Kasumi-1 (cell line): Measurements from ENCODE around the gene FBLN5.
"Not testable (repeated sequence)": the region's sequence is repeated elsewhere in the genome, so short reads cannot be mapped to it uniquely, and the experiment has no call there.

Experiments
- DNase-seq, 2 experiments: peaks; one replicate each; lab custom pipeline; 2025; lab: John Stamatoyannopoulos, UW

The FBLN5 gene

DNA sequence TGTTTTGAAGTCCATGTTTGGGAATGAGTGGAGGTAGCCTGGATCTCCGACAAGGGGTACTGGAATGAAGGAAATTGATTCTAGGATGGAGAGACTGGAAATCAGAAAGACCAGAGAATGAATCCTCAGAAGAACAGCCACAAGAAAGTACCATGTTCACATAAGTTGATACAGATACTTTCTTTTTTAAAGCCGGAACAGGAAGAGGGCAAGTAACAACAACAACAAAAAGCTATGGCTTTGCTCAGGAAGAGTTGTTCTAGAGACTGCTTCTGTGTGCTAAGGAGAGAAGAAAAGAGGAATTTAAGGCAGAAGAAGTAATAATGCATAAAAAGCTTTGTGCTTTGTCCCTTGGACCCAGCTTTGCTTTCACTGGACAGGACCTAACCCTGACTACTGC lies 86.4 kb downstream of the FBLN5 start:
- no peak for DNase-seq

DNA sequence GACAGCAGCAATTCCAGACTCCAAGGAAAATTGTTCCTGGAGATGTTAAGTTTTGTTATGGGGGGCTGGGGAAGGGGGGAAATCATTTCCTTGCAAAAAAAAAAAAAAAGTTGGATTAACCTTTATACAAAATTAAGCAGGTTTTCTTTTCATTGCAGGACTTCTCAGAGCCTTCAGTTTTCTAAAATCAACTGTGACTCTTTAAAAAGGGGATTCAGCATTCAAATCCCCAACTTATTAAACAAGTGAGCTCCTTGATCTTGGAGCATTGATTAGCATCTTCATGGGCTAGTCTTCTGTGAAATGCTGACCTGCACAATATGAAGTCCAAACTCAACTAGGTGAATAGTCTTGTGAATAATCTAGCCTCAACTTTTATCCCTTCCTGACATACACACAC lies 87.3 kb downstream of the FBLN5 start:
- no peak for DNase-seq

DNA sequence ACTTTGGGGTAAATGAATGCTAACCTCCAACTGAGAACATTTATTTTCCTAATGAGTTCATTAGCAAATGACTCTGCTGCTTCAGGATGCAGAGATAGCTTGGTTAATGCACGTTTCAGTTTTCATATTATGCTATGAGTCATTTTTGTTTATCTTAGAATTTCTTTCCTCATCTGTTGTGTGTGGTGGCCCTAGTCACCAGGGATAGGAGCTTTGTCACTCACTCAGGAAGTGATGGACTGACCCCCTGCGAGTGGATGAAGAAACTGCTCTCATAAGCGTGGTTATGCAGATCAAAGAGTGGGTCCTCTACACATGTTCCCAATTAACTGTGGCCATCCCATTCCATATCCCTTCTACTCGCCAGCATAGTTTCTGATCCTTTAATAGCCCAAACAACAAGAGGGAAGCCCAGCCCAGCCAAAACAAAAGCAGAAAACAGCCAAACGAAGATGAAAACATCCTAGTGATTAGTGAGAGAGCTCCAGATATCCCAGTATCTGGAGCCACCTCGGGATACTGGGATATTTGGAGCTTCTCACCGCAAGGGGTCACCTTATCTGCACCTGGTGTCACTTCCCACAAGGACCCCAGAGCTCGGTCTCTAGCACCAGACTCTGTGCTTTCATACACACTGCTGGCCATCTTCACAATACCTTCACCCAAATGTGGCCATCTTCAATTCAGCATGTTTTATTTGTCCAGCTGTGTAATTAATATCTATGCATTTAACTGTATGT lies 88.8 kb downstream of the FBLN5 start:
- DNase-seq: no peak

DNA sequence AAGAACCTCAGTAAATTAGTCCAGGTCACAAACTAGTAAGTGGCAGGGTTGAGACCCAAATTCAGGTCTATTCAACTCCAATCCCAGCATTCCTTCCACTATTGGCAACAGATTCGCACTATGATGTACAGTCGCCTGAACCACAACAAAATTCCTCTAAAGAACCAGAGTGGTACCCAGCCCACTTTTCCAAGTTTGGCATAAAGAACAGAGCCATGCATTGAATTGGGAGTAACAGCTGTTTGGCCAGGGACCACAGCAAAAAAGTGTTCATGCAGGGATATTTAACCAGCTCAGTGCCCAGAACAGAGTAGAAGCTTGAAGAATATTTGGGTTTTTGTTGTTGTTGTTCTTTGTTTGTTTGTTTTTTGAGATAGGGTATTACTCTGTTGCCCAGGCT lies 89.9 kb downstream of the FBLN5 start:
- DNase-seq: no peak

DNA sequence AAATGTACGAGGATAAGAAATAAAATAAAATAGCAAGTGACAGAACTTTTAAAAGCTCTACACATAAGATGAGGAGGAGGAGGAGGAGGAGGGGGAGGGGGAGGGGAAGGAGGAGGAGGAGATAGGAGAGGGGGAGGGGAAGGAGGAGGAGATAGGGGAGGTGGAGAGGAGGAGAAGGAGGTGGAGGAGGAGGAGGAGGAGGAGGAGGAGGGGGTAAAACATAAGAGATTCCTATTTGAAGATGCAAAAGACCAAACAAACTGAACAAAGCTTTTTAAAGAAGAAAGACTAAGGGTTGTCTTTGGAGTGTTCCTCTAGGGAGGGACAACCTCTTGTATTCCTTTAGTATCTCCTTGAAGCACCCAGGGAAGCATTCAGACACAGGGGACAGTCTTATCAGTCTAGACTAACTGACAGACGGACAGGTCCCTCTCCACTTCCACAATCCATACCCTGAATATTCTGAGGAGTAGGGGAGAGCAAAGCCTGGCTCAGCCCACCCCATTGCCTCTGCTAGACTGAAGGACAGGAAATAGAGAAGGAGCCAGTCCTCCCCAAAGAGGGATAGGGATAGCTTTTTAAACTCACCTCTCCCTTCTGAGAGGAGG lies 93.1 kb downstream of the FBLN5 start:
- DNase-seq: no peak

DNA sequence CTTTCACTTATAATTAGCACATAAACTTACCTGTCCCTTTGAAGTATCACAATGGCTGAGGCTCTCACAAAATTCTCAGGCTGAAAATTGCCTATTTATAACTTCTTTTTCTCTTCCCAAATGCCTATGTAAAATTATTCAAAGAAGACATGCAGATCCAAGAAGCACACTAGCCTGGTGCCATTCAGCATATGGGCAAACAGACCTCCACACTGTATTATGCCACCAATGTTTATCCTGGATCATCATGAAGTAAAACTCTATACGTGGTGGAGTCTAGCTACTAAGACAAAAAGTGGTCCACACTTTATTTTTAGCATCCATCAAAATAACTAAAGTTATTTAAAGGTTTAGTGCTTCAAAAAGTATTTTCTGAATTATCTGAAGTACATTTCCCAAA lies 95.9 kb downstream of the FBLN5 start:
- no peak for DNase-seq

DNA sequence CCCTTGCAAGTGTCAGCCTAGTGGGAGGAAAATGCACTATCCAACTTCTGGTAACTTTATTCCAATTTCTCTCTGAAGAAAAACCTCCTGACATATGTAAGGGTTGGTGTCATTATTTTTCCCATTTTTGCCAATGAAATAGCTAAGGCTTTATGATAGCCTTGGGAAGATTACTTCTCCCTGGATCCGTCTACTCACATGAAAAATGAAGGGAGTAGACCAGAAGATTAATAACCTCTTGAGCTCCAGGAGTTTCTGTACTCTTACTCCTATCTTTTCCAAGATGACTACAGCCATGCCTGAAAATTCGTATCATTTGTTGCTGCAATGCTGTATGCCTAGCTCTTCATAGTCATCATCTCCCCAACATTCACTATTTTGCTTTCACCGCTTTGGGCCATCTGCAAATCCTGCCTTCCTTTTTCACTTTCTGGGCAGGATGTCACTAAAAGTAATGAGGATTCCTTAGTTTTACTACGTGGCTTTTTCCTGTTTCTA lies 98.9 kb downstream of the FBLN5 start:
- no peak for DNase-seq

DNA sequence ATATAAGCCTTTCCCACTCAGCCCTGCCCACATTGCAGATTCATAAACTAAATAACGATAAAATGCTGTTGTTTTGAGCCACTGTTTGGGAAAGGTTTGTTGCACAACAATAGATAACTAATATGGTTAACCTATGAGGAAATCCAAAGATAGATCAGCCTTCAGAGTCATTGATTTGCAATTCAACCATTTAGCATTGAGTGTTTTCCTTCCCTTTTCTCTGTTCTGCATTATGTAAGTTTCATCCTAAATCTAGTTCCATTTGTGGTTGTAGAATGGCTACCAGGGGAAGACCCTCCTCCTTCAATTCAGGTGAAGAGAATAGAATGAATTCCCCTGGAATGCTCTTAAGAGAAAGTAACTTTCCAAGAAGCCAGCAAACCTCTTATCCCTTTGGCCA lies 99.8 kb downstream of the FBLN5 start:
- DNase-seq: no peak

DNA sequence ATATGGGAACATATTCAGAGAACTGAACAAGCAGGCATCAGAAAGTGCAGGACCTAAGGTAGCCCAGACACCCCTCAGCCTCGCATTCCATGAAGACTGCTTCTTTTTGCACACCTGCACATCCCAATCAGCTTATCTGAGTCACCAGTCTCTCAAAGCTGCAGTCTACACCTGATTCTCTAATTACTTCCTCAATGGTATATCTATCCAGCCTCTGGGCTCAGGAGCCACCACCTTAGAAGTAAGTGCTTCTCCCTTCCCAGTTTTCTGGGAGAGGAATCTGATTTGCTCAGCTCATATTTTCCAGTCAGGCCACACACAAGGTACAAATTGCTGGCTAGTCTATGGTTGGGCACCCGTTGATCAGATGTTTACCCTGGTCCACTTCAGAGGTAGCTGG lies 101.8 kb downstream of the FBLN5 start:
- no peak for DNase-seq

DNA sequence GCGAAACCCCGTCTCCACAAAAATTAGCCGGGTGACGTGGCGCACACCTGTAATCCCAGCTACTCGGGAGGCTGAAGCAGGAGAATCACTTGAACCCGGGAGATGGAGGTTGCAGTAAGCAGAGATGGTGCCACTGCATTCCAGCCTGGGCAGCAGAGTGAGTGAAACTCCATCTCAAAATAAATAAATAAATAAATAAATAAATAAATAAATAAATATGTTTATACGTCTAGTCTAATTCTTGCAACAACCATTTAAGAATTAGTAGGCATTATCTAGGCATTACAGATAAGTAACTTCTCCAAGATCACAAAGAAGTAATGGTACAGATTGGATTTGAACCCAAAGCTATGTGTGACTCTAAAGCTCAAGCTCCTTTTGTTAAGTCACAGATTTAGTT lies 102.4 kb downstream of the FBLN5 start:
- not testable (repeated sequence) for DNase-seq

DNA sequence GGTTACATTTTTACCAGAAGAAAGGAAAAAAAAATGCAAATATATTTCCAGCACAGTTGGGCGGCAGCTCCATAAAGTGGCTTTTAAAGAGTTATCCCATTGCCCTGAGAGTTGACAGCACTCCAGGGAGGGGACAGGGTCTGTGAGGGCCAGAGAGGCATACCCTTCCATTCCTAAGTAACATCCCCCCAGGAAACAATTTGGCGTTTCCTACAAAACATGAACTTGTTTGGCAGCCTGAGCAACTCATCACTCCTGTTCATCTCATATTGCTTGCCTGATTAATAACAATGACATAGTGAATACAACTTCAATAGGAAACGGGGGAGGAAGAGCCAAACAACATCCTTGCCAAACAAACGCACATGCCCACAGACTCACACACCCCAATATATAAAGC lies 103.5 kb downstream of the FBLN5 start:
- no peak for DNase-seq

DNA sequence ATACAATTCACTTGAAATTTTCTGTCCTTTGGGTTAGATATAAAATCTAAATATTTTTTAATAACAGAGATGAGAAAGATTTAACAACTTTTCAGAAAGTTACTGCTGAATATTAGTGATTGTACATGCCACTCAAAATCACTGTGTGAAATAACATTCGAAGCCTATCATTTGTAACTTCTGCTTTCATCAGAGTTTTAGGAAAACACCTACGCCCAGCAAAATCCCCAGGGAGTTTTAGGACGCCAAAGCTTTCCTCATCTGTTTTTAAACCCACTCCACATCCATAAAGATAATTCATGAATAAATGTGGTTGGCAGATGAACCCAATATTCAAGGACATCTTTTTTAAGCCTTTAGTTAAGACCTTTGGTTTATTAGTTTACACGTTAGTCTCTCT lies 104.1 kb downstream of the FBLN5 start:
- DNase-seq: no peak

DNA sequence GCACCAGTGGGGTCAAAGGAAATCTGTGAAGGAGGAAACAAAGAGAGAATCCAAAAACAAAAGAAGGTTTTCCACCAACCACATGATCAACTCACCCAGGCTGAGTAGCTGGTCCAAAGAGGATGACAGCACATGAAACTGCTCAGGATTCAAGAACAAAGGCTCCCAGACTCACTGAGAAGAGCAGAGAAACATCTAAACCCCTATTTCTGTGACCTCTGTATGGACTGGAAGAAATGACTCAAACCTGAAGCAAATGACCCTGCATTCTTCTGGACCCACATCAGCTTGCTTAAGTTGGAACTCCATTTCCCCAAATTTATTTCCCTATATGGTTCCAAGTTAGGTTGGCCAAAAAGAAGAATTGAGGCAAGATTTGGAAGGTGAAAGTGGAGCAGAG lies 106.4 kb downstream of the FBLN5 start:
- no peak for DNase-seq

DNA sequence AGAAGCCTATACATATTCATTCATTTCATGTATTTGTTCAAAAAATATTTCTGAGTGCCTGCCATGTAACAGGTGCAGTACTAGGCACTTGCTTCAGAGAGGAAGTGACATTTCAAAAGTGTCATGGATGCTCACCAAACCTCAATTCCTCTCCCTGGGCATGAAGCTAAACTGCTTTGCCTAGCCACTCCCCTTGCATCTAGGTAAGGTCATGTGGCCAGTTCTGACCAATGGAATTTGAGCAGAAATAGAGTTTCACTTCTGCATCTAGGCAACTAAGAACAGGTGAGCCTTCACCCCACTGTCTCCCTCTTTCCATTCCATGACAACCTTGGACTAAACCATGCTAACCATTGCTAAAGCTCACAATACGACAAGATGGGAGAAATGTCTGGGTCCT lies 107.7 kb downstream of the FBLN5 start:
- no peak for DNase-seq

DNA sequence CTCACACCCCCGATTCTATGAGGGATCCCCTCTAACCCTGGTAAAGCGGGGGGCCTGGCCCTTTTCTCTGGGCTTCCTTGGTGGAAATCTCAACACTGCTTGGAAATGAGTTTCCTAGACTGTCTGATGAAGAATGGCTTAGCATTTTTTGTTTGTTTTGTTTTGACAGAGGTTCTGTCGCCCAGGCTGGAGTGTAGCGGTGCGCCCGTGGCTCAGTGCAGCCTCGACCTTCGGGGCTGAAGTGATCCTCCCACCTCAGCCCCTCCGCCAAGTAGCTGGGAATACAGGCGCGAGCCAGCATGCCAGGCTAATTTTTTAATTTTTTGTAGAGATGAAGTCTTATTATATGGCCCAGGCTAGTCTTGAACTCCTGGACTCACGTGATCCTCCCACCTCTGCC lies 110.4 kb downstream of the FBLN5 start:
- no peak for DNase-seq

DNA sequence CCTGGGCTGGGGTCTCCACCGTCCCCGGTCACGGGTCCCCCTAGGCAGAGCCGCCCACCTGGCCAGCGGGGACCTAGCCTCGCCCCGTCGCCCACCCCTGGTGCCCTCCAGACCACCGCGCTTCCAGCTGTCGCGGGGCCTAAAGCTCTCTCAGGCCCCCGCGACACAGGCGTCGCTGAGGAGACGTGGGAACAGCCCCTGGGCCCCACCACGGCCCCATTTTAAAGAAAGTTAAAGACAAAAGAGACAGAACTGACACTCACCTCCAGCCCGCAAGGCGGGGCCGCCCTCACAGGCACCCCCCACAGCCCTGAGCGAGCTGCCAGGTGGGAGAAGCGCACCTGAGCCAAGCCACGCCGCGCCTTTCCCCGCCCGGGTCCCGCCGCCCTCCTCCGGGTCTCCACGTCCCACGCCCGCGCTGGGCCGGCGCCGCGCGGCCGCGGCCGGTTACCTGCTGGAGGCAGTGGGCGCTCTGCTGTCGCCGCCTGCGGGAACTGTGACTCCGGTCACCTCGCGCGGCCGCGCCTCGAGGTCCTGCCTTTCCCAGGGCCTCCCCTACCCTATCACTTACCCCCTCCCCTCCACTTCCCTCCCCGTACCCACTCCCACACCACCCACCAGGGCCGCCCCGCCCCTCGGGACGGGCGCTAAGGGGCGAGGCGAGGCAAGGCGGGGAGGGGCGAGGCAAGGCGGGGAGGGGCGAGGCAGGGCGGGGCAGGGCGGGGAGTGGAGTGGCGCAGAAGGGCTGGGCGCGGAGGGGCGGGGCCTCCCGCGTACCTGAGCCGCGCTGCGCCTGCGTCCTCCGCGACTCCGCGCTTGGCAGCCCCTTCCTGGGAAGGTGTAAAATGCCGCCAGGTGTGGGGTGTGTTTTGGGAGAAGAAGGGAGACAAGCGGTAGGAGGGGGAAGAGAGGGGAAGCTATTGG lies 111.3 kb downstream of the FBLN5 start:
- peak; percentile 45 for DNase-seq

DNA sequence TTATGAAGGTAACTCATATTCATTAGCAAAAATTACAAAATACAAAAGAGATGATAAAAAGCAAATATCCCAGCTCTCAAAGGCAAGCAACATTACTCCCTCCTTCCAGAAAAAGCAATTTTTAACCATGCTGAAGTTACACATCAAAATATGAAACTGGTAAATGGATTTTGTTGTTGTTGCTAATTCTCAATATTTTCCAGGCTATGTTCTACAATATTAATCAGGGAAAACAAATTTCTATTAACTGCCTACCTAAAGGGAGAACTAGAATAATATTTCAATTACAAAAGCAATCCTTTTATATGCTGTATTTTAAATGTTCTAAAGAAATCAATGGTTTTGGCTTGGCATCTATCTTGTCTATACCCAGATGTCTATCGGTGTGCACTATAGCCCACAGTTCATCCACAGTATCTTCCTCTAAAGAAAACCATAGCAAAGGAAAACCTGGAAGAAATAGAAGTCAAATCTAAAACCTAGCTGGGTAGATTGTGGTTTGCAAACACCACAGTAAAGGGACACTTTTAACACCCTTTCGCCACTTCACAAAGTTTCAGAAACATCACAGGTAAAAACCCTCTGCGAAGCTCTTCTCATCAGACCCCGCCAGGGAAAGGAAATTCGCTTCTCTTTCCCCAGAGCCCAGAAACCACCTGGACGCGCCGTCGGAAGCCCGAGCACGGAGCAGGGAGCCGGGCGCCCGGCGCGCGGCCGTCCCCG lies 112.1 kb downstream of the FBLN5 start:
- no peak for DNase-seq

DNA sequence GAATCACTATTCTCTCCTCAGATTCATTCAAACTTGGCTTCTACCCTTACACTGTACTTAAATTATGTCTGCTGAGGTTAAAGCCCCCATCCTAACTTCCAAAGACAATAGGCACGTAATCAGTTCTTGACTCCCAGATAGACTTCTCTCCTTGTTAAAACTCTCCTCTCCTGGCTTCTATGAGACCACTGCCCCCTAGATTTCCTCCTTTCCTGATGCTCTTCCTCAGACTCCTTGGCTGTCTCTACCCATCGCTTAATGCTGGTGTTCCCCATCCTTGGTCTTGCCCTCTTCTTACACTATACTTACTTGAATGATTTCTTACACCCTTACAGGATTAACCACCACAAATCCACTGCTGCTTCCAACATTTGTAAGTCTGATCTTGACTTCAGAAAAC lies 112.9 kb downstream of the FBLN5 start:
- no peak for DNase-seq

DNA sequence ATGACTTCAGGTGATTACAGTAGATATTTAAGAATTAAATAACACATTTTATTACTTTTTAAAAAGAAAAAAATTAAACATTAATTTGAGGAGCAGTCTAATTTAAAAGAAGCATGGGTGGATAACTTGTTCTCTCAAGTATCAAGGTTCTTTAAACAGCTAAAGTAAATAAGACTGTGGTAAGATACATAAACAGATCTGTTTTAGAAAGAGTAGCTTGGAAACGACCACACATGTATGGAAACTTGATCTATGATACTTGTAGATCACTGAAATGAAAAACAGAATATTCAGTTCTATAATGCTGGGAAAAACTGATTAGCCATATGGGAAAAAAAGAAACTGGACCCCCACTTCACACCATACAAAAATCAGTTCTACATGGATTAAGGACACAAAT lies 116.2 kb downstream of the FBLN5 start:
- no peak for DNase-seq

DNA sequence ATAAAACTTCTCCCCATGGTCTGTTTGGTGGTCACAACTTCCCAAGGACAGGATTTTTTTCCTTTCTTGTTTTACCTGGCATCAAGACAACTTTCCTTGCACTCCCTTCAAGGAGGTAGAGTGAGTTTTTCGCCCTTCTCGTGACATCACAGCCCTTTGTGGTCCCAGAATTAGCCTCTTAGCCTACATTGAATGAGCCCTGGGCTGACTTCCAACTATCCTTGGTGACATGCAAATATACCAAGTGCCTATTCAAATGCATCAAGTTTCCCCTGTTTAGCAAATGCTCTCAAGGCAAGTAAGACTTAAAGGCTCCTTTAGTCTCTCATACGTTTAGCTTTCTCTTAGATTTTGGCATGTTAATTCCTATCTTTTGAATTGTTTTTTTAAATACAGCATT lies 116.7 kb downstream of the FBLN5 start:
- DNase-seq: no peak

DNA sequence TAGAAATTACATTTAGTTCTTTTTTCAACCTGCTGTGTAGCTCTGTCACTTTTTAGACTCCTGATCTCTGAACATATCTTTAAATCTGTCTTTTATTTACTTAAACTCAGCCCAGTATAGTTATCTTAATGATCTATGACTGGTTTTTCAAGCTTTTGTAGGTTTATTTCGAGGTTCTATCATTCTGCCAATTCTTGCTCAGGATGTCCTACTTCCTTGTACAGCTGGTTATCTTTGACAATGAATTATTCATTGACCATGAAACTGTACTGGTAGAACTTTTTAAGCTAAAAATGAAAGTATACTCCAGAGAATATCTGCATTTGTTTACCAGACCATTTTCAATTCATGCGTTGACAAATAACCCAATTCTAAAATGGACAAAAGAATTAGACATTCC lies 118.0 kb downstream of the FBLN5 start:
- DNase-seq: no peak

DNA sequence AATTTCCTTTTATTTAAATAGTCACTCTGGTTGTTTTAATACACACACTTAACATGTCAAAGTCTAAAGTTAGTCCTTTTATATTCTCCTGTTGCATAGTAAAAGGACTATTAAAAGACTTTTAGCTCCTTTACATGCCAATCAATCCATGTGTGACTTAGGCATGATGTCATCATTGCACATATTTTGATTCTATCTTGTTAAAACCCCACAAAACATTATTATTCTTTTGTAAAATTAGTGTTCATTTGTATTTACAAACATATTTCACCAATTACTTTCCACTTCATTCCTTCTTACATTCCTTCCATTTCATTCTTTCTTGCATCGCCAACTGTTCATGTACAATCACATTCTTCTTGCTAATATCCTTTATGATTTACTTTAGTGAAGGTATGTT lies 119.7 kb downstream of the FBLN5 start:
- DNase-seq: no peak
